HG03565 (cell line): ENCODE results near the gene HSFY1.
A peak's percentile ranks its signal among the peaks of the same experiment; 100 is the strongest.
"Not testable (repeated sequence)": the region's sequence is repeated elsewhere in the genome, so short reads cannot be mapped to it uniquely, and the experiment has no call there.

Experiments used
- ATAC-seq: cut with Tn5 transposase; IDR thresholded peaks from one replicate; pipeline ENCODE4 v1.9.1; 2021; ENCODE audit warnings: mild to moderate bottlenecking, moderate library complexity; ENCODE audit not compliant: unreplicated experiment

HSFY1 gene

GRCh38 chrY:18546420-18546819 lies at the start of gene HSFY1:
HSFY1 (plus strand) TSS chrY:18546720; CDS start chrY:18546788, 68 bp downstream.
- ATAC-seq = not testable (repeated sequence)

- ATAC-seq = peak; percentile 75
These were observed 42.3 kb upstream of the HSFY1 start for GRCh38 chrY:18504266-18504665.

DNA sequence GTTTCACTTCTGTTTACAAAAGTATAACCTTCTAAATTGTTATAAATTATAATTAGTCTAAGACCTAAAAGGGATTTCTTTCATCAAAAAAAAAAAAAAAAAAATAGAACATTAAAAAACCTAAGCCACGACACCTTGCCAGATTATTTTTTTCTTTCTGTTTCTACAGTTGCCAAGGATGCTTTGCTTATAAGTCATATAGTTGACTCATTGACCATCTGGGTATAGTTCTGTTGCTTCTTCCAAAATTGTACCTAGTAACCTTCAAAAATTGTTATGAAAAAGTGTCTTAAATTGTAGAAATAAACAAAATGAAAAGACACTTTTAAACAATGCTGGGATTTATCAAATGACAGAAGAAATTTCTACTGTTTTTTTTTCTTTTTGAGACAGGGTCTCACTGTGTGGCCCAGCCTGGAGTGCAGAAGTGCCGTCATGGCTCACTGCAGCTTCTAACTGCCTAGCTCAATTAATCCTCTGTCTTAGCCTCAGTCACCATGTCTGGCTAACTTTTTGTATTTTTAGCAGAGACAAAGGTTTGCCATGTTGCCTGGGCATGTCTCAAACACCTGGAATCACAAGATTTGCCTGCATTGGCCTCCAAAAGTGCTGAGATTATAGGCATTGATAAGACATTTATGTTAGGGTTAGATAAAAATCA lies 15.4 kb upstream of the HSFY1 start:
- not testable (repeated sequence) for ATAC-seq

- not testable (repeated sequence) for ATAC-seq
These were observed 7.6 kb upstream of the HSFY1 start for GRCh38 chrY:18538952-18539351.

DNA sequence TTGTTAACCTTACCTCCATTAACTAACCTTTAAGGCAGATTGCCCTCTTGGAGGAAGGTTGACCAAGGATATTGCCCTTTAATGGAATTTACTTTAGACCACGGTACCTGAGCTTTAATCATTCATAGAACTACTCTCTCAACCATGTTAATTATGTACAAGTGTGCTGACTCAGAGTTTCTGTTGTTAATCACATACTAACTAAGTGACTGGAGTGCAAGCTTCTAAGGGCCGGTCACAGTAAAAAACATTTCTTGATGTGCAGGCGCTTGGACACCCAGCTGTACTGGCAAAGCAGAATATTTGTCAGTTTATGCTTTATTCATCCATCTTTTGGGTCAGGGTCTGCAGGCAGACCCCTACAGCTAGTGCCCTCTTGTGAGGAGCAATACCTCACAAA lies 6.6 kb downstream of the HSFY1 start:
- not testable (repeated sequence) for ATAC-seq

- not testable (repeated sequence) for ATAC-seq
These were observed 19.4 kb downstream of the HSFY1 start for GRCh38 chrY:18565915-18566314.
